ENCODE results near the gene LCE3C.

LCE3C gene

GRCh38 chr1:152623203-152623844 lies 23.3 kb downstream of the LCE3C start:
- DNase-seq (ENCODE audit: low spot score in 2 of 2), result no peak
- ATAC-seq (replicated peaks; ENCODE audit: extremely low read depth, poor library complexity, severe bottlenecking), result no peak
- Mint-ChIP-seq H3K36me3 (ENCODE audit: insufficient read depth) (no peaks in the 10 kb centered on the region), H3K4me1 (peaks cover 4% of the 10 kb centered on the region), H3K4me3 (no peak overlapping the region), H3K27ac (ENCODE audit: low read depth) (no peak overlapping the region), H3K27me3 (peaks cover 57% of the 10 kb centered on the region), H3K9me3 (peaks cover 5% of the 10 kb centered on the region)

- Mint-ChIP-seq H3K9me3 (no peaks in the 10 kb centered on the region), H3K4me1 (peaks cover 4% of the 10 kb centered on the region), H3K27me3 (peaks cover 76% of the 10 kb centered on the region), H3K27ac (ENCODE audit: low read depth) (no peak overlapping the region), H3K4me3 (no peak overlapping the region), H3K36me3 (ENCODE audit: insufficient read depth) (no peaks in the 10 kb centered on the region)
- ATAC-seq (replicated peaks; ENCODE audit: extremely low read depth, poor library complexity, severe bottlenecking) (no peak), DNase-seq (ENCODE audit: low spot score in 2 of 2) (no peak)
Observed at GRCh38 chr1:152626744-152627143, 26.7 kb downstream of the LCE3C start.

- no peaks in the 10 kb centered on the region for H3K4me1 Mint-ChIP-seq
- no peak overlapping the region for H3K27ac Mint-ChIP-seq (ENCODE audit: low read depth)
- H3K4me3 Mint-ChIP-seq, result no peak overlapping the region
- H3K9me3 Mint-ChIP-seq, result no peaks in the 10 kb centered on the region
- H3K36me3 Mint-ChIP-seq (ENCODE audit: insufficient read depth), result no peaks in the 10 kb centered on the region
- ATAC-seq (replicated peaks; ENCODE audit: extremely low read depth, poor library complexity, severe bottlenecking) (no peak), DNase-seq (ENCODE audit: low spot score in 2 of 2) (no peak)
- H3K27me3 Mint-ChIP-seq, result peaks cover 61% of the 10 kb centered on the region
Observed at GRCh38 chr1:152630596-152630995, 30.6 kb downstream of the LCE3C start.

GRCh38 chr1:152640351-152640750 lies 40.3 kb downstream of the LCE3C start:
- Mint-ChIP-seq H3K36me3 (ENCODE audit: insufficient read depth) (no peaks in the 10 kb centered on the region), H3K9me3 (peaks cover 5% of the 10 kb centered on the region)

GRCh38 chr1:152643945-152644344 lies 43.9 kb downstream of the LCE3C start:
- Mint-ChIP-seq H3K4me1 (no peaks in the 10 kb centered on the region), H3K4me3 (no peak overlapping the region), H3K9me3 (peaks cover 5% of the 10 kb centered on the region), H3K27ac (ENCODE audit: low read depth) (no peak overlapping the region), H3K27me3 (peaks cover 46% of the 10 kb centered on the region), H3K36me3 (ENCODE audit: insufficient read depth) (no peaks in the 10 kb centered on the region)
- ATAC-seq (replicated peaks; ENCODE audit: extremely low read depth, poor library complexity, severe bottlenecking), result no peak
- DNase-seq (ENCODE audit: low spot score in 2 of 2), result no peak

More at GRCh38 chr1:152640351-152640750, 40.3 kb downstream of the LCE3C start:
- Mint-ChIP-seq H3K4me1 (no peaks in the 10 kb centered on the region), H3K27me3 (peaks cover 15% of the 10 kb centered on the region), H3K4me3 (no peak overlapping the region), H3K27ac (ENCODE audit: low read depth) (no peak overlapping the region)
- ATAC-seq (replicated peaks; ENCODE audit: extremely low read depth, poor library complexity, severe bottlenecking) (no peak), DNase-seq (ENCODE audit: low spot score in 2 of 2) (no peak)

GRCh38 chr1:152645146-152645545 lies 45.1 kb downstream of the LCE3C start:
- Mint-ChIP-seq H3K4me3 (no peak overlapping the region), H3K4me1 (no peaks in the 10 kb centered on the region), H3K27ac (ENCODE audit: low read depth) (no peak overlapping the region), H3K36me3 (ENCODE audit: insufficient read depth) (no peaks in the 10 kb centered on the region), H3K27me3 (peaks cover 58% of the 10 kb centered on the region), H3K9me3 (no peaks in the 10 kb centered on the region)
- ATAC-seq (replicated peaks; ENCODE audit: extremely low read depth, poor library complexity, severe bottlenecking) (no peak), DNase-seq (ENCODE audit: low spot score in 2 of 2) (no peak)

GRCh38 chr1:152646656-152647055 lies 46.6 kb downstream of the LCE3C start:
- DNase-seq (ENCODE audit: low spot score in 2 of 2), result no peak
- no peak overlapping the region for H3K27ac Mint-ChIP-seq (ENCODE audit: low read depth)
- no peaks in the 10 kb centered on the region for H3K4me1 Mint-ChIP-seq
- H3K36me3 Mint-ChIP-seq (ENCODE audit: insufficient read depth), result no peaks in the 10 kb centered on the region
- no peak overlapping the region for H3K4me3 Mint-ChIP-seq
- H3K27me3 Mint-ChIP-seq, result peaks cover 72% of the 10 kb centered on the region
- H3K9me3 Mint-ChIP-seq, result no peaks in the 10 kb centered on the region
- no peak for ATAC-seq (replicated peaks; ENCODE audit: extremely low read depth, poor library complexity, severe bottlenecking)

Data from central memory CD8-positive, alpha-beta T cell (primary cell).